ENCODE results near the gene FAM81A. TPM values are rescaled to one million over a fixed set of nuclear protein-coding genes. Genes with fewer than 3 reads are reported as not detected.

FAM81A gene
- total RNA-seq, 1 donor from 2014 or later: 0.75 TPM

DNA sequence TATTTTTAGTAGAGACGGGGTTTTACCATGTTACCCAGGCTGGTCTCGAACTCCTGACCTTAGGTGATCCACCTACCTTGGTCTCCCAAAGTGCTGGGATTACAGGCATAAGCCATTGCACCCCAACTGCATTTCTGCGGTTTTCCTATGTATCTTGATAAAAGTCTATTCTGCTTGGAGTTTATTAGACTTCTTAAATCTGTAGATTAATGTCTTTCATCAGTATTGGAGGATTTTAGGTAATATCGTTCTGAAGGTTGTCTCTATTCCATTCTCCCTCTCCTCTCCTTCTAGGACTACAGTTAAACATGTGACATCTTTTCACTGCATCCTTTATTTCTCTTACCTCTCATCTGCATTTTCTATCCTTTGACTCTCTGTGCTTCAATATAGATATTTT is 127.3 kb downstream of the FAM81A start:
- no peak overlapping the region for H3K4me3 ChIP-seq (ENCODE audit: low read depth, low read length)
- H3K36me3 ChIP-seq (ENCODE audit: control insufficient read depth, insufficient read depth, low read length): no peaks in the 10 kb centered on the region
- TF ChIP-seq, protein P1, sequence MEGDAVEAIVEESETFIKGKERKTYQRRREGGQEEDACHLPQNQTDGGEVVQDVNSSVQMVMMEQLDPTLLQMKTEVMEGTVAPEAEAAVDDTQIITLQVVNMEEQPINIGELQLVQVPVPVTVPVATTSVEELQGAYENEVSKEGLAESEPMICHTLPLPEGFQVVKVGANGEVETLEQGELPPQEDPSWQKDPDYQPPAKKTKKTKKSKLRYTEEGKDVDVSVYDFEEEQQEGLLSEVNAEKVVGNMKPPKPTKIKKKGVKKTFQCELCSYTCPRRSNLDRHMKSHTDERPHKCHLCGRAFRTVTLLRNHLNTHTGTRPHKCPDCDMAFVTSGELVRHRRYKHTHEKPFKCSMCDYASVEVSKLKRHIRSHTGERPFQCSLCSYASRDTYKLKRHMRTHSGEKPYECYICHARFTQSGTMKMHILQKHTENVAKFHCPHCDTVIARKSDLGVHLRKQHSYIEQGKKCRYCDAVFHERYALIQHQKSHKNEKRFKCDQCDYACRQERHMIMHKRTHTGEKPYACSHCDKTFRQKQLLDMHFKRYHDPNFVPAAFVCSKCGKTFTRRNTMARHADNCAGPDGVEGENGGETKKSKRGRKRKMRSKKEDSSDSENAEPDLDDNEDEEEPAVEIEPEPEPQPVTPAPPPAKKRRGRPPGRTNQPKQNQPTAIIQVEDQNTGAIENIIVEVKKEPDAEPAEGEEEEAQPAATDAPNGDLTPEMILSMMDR (IDR thresholded peaks at IDR 0.05; ENCODE audit: insufficient read depth, low read length, poor library complexity, severe bottlenecking): no peak
- no peaks in the 10 kb centered on the region for H3K27me3 ChIP-seq (ENCODE audit: control insufficient read depth, insufficient read depth, low read length)
- no peak for DNase-seq (ENCODE audit: low read depth)

DNA sequence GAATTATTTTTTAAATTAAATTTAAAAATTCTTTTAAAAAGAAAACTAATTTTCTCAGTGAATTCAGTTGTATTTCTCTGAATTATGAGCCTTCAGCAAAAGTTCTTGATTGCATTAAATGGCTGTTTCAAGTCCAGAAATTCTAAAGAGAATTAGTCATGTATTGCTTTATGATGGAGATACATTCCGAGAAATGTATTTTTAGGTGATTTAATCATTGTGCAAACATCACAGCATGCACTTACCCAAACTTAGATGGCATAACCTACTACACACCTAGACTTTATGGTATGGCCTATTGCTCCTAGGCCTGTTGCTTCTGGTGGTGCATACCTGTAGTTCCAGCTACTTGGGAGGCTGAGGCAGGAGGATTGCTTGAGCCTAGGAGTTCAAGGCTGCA is 129.3 kb downstream of the FAM81A start:
- no peak overlapping the region for H3K4me3 ChIP-seq (ENCODE audit: low read depth, low read length)
- H3K36me3 ChIP-seq (ENCODE audit: control insufficient read depth, insufficient read depth, low read length): no peaks in the 10 kb centered on the region
- DNase-seq (ENCODE audit: low read depth): no peak
- TF ChIP-seq, protein P1 (IDR thresholded peaks at IDR 0.05; ENCODE audit: insufficient read depth, low read length, poor library complexity, severe bottlenecking): no peak
- H3K27me3 ChIP-seq (ENCODE audit: control insufficient read depth, insufficient read depth, low read length): no peaks in the 10 kb centered on the region

DNA sequence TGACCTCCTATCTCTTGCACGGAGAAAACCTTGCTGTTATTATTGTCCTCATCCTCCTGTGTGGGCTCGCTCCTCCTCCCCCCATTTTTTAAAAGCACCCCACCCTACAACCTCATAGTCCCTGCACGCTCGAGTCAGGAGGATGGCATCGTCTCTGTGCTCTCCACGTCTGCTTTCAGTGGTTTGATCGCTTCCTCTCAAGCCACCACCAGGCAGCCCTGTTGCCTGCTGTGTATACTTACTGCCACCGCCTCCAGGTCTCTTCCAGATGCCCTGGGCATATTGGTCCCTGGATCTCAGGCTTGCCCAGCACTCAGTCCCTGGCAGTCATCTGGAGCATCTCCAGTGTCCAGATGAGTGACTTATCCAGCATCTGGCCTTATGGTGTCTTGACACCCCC is 131.5 kb downstream of the FAM81A start:
- DNase-seq (ENCODE audit: low read depth): no peak
- TF ChIP-seq, protein P1 (IDR thresholded peaks at IDR 0.05; ENCODE audit: insufficient read depth, low read length, poor library complexity, severe bottlenecking): no peak
- H3K4me3 ChIP-seq (ENCODE audit: low read depth, low read length): no peak overlapping the region
- no peaks in the 10 kb centered on the region for H3K36me3 ChIP-seq (ENCODE audit: control insufficient read depth, insufficient read depth, low read length)
- no peaks in the 10 kb centered on the region for H3K27me3 ChIP-seq (ENCODE audit: control insufficient read depth, insufficient read depth, low read length)

DNA sequence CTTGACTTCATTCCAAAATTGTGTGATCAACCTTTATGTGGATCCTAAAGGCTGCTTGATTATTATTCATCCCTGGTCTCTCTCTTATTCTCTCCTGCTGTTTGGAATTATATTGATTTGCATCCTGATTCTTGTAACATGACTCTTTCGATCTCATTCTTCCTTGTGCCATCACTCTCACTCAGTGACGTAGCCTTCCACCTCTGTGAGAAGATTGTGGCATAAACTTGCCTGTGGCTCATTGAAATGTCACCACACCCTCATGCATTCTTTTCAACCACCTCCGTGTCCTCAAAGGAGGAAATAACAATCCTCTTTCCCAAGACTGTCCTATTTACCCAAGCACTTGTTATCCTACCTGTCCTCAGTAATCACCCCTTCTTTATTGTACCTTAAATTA is 132.3 kb downstream of the FAM81A start:
- TF ChIP-seq, protein P1 (IDR thresholded peaks at IDR 0.05; ENCODE audit: insufficient read depth, low read length, poor library complexity, severe bottlenecking): no peak
- no peak for DNase-seq (ENCODE audit: low read depth)
- Histone ChIP-seq H3K36me3 (ENCODE audit: control insufficient read depth, insufficient read depth, low read length) (no peaks in the 10 kb centered on the region), H3K4me3 (ENCODE audit: low read depth, low read length) (no peak overlapping the region), H3K27me3 (ENCODE audit: control insufficient read depth, insufficient read depth, low read length) (no peaks in the 10 kb centered on the region)

DNA sequence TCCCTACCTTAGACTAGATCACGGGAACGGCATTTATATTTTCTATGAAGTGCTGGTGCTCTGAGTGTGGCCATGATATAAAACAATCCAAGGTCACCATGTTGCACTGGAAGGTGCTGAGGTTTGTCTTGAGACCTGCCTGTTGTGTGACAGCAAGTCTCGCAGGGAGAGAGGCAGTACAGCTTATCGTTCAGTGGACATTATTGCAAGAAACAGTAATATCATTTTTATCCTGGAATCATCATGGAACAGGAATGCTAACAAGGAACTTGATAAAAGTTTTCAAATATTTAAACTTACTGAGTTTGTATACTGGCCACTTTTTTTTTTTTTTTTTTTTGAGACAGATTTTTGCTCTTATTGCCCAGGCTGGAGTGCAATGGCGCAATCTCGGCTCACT is 133.6 kb downstream of the FAM81A start:
- no peak for DNase-seq (ENCODE audit: low read depth)
- TF ChIP-seq, protein P1 (IDR thresholded peaks at IDR 0.05; ENCODE audit: insufficient read depth, low read length, poor library complexity, severe bottlenecking): no peak
- no peak overlapping the region for H3K4me3 ChIP-seq (ENCODE audit: low read depth, low read length)
- no peaks in the 10 kb centered on the region for H3K27me3 ChIP-seq (ENCODE audit: control insufficient read depth, insufficient read depth, low read length)
- no peaks in the 10 kb centered on the region for H3K36me3 ChIP-seq (ENCODE audit: control insufficient read depth, insufficient read depth, low read length)

Other genes starting within 250 kb of the FAM81A start
- not detected in 2 replicates for gene LDHAL6B, start 231.3 kb upstream of the FAM81A start, total RNA-seq
- gene MYO1E, start 65.3 kb upstream of the FAM81A start, total RNA-seq: 190 and 233 TPM in 2 replicates
- gene GCNT3, start 173.6 kb downstream of the FAM81A start, total RNA-seq: 2.0 and 3.9 TPM in 2 replicates
- 33.5 and 36.9 TPM in 2 replicates for gene GTF2A2, start 219.3 kb downstream of the FAM81A start, total RNA-seq

Data from kidney epithelial cell (primary cell).